ENCODE results near the gene INHA. TPM values are rescaled to one million over a fixed set of nuclear protein-coding genes. Genes with fewer than 3 reads are reported as not detected.
A peak's percentile ranks its signal among the peaks of the same experiment; 100 is the strongest.

INHA gene
- total RNA-seq, 1 experiment from 2014 or later, result 0.31 TPM

GRCh38 chr2:219537657-219538488, 34.2 kb upstream of the INHA start:
- H4K20me1 ChIP-seq (ENCODE audit: control insufficient read depth, insufficient read depth, insufficient read length), result no peaks in the 10 kb centered on the region
- Mint-ChIP-seq H3K4me3 (no peak overlapping the region), H3K9me3 (peaks cover 0 to 1% of the 10 kb centered on the region in 2 experiments; a peak in 3 of 5 replicates)

More at GRCh38 chr2:219537657-219538488, 34.2 kb upstream of the INHA start:
- peak; percentile 31; the same call in 2 of the 3 replicates for TF ChIP-seq CTCF (conservative IDR thresholded peaks at IDR 0.05)
- Histone ChIP-seq H3K9ac (ENCODE audit: extremely low read depth, insufficient read length, low read length) (no peak overlapping the region), H2BK12ac (ENCODE audit: insufficient read length, low read depth, low read length) (no peak overlapping the region), H2BK120ac (ENCODE audit: low read depth, low read length, poor library complexity, severe bottlenecking) (no peak overlapping the region), H3K4me2 (ENCODE audit: insufficient read depth, insufficient read length, low read length) (no peak overlapping the region), H3K23me2 (ENCODE audit: insufficient read length, low read depth, low read length, poor library complexity, severe bottlenecking) (peaks cover 6% of the 10 kb centered on the region), H3K27me3 (ENCODE audit: insufficient read depth, low read length) (no peaks in the 10 kb centered on the region), H3K18ac (ENCODE audit: insufficient read length, low read depth, low read length) (no peak overlapping the region), H2BK15ac (ENCODE audit: low read depth, low read length) (no peak overlapping the region), H3K79me1 (ENCODE audit: insufficient read depth, low read depth, low read length, poor library complexity, severe bottlenecking) (no peaks in the 10 kb centered on the region), H3K4ac (ENCODE audit: low read depth, low read length) (no peak overlapping the region), H2AFZ (ENCODE audit: low read length) (no peak overlapping the region), H3K14ac (ENCODE audit: insufficient read depth, low read length) (no peak overlapping the region; the same call in 1 of the 2 replicates), H3K9me3 (ENCODE audit: control insufficient read depth, low read depth, low read length) (no peaks in the 10 kb centered on the region), H3K23ac (ENCODE audit: insufficient read length, low read depth, low read length) (no peak overlapping the region), H3K79me2 (ENCODE audit: insufficient read depth, low read length) (no peaks in the 10 kb centered on the region), H3T11ph (ENCODE audit: low read length) (no peak overlapping the region), H2BK5ac (ENCODE audit: insufficient read length, low read length) (no peak overlapping the region), H3K56ac (ENCODE audit: insufficient read length, low read depth, low read length) (no peak overlapping the region), H4K91ac (ENCODE audit: insufficient read length, low read depth, low read length) (no peak overlapping the region), H4K5ac (ENCODE audit: insufficient read length, low read depth, low read length) (no peak overlapping the region), H2AK5ac (ENCODE audit: insufficient read length, low read length) (no peak overlapping the region), H3K4me1 (ENCODE audit: insufficient read depth, low read length) (peaks cover 8% of the 10 kb centered on the region; the same call in 1 of the 2 replicates), H4K8ac (replicated peaks; ENCODE audit: insufficient read length, low read depth, low read length) (no peak overlapping the region), H3K27ac (ENCODE audit: insufficient read length, low read depth, low read length) (no peak overlapping the region), H2BK20ac (ENCODE audit: low read depth, low read length, poor library complexity, severe bottlenecking) (no peak overlapping the region)
- Mint-ChIP-seq H3K27me3 (ENCODE audit: low read depth) (peaks cover 8% of the 10 kb centered on the region), H3K36me3 (ENCODE audit: insufficient read depth in 1 of 3, low read depth in 3 of 3) (peaks cover 14 to 28% (median 21%) of the 10 kb centered on the region in 3 experiments), H3K27ac (peak overlapping the region in 1 of 3 experiments; percentile 82; a peak in 2 of 7 replicates), H3K4me1 (peaks cover 34 to 39% of the 10 kb centered on the region in 2 experiments)
- DNase-seq, result peak; percentile 73
- WGBS (ENCODE audit: extremely low coverage, insufficient read length, low lambda C conversion rate), result no CpG with 5 or more reads among the region's 15 CpGs
